Dermis blood vessel endothelial cell (primary cell): ENCODE results near the gene EIF3I. TPM values are rescaled to one million over a fixed set of nuclear protein-coding genes. Genes with fewer than 3 reads are reported as not detected.
"Not testable (repeated sequence)": the region's sequence is repeated elsewhere in the genome, so short reads cannot be mapped to it uniquely, and the experiment has no call there.

ENCODE experiments used
- DNase-seq: peaks from one replicate; pipeline ENCODE4 v3.0.0; 2010
- total RNA-seq: library from RNA; depleted of rRNA; stranded (reverse); fragments of >200 nt; gene quantifications from 2 replicates; pipeline ENCODE4 v1.2.3, GENCODE V29; 2014

The EIF3I gene
- total RNA-seq, 1 donor from 2014 or later = 353 TPM

GRCh38 chr1:32232558-32233304, 10.5 kb downstream of the EIF3I start:
- DNase-seq = no peak

DNA sequence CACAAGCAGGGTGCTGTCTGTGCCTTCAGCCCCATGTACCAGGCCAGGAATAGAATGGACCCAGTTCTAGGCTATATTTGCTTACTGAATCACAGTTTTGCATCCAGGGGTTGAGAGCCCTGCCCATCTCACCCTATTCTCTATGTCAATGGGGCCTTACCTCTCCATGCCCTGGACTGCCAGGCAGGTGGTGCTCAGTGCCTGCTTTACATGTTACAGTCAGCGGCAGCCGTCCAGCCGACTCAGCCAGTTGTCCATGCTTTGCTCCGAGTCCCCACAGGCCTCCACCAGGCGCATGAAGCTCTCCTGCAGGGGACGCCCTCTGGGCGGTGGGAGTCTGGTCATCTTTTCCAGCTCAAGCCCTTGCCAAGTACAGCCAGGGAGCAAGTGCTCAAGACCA, 12.6 kb downstream of the EIF3I start:
- no peak for DNase-seq

GRCh38 chr1:32239337-32239736, 17.1 kb downstream of the EIF3I start:
- no peak for DNase-seq

GRCh38 chr1:32239790-32240139, 17.6 kb downstream of the EIF3I start:
- no peak for DNase-seq

- peak; percentile 68 for DNase-seq
Observed at GRCh38 chr1:32240140-32240951, 18.1 kb downstream of the EIF3I start.

DNA sequence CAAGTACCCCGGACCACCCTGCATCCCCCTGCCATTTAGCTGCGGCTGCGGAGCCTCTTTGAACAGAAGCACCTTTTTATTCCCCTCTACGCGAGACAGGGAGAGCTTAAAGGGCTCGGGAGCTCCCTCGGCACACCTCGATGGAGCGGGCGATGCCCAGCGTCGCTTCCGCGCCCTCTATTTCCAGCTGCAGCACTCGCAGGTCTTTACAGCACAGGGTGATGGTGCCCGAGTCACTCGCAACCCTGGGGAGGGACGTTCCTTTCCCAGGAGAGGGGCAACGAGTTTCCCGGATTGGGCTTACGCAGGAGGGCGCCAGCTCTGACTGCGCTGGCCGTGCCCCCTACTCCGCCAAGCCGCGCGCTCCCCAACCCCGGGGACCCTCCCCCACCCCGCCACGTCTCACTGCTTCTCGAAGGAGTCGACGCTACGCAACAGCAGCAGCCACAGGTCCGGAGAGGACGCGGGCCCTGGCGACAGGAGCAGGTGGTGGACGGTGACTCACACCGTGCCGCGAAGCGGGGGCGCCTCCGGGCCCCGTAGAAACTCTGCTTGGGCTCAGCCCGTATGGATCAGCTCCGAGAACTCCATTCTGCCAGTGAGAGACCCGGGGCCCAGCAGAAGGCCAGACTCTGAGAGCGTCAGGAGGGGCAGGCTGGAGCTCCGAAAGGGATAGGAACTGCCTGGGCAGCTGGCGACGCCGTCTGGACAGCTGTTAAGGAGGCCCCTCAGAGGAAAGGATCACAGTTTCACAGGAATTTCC, 19.0 kb downstream of the EIF3I start:
- DNase-seq = peak; percentile 81

DNA sequence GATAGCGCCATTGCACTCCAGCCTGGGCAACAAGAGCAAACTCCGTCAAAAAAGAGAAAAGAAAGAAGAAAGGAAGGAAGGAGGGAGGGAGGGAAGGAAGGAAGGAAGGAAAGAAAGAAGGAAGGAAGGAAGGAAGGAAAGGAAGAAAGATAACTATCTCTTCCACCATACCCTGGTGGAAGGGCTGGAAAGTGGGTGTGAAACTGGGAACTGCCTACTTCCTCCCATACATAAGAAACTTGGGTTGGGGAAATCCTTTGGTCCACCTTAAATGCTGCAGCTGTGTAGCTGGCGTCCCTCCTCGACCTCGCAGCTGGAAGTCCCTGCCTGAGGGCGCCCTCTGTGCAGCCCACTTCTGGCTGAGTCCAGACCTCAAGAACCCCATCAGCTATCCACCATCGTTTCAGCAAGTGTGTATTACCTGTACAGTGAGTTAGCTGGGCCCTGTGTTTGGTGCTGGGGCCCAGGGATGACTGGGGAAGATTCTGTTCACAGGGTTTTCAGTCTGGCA, 20.2 kb downstream of the EIF3I start:
- DNase-seq = peak; percentile 67

- peak; percentile 88 for DNase-seq
Observed at GRCh38 chr1:32246888-32247273, 24.7 kb downstream of the EIF3I start, which contains the start of gene FAM167B. FAM167B (plus strand) TSS chr1:32247222; CDS start chr1:32247422, 200 bp downstream.

DNA sequence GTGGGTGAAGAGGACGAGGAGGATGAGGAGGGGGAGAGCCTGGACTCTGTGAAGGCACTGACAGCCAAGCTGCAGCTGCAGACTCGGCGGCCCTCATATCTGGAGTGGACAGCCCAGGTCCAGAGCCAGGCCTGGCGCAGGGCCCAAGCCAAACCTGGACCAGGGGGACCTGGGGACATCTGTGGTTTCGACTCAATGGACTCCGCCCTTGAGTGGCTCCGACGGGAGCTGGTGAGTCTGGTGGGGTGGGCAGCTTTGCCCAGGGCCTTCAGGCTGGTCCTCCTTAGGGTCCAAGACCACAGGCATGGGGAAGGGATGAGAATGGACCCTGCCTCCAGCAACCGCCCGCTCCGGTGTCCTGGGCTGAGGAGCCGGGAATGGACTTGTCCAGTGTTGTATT, 25.2 kb downstream of the EIF3I start:
- no peak for DNase-seq

DNA sequence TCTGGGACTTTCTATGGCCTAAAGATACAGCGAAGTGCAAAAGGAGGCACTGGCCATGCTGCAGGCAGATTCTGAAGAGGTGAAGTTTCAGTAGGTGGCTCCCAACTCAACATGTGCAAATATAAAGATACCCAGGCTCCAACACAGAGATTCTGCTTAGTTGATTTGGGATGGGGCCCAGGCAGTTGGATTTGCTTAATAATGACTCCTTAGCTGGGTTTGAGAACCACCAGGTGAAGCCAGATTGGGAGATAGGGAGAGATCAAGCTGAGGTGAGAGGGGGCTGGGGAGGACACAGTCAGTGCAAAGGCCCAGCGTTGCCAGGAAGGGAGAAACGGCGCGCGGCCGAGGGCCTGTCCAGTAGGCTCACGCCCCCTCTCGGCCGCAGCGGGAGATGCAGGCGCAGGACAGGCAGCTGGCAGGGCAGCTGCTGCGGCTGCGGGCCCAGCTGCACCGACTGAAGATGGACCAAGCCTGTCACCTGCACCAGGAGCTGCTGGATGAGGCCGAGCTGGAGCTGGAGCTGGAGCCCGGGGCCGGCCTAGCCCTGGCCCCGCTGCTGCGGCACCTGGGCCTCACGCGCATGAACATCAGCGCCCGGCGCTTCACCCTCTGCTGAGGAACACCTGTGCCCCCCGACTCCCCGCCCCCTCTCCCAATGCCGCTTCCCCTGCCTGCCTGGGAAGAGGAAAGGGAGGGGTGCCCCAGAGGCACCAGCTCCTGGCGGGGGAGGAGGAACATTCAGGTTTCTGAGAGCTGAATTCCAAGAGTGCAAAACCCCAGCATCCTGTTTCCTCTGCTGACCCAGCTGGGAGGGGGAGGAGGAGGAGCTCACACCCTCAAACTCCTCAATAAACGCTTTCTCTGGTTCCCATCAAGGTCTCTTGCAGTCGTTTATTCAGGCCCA, 26.0 kb downstream of the EIF3I start:
- DNase-seq = peak; percentile 94

DNA sequence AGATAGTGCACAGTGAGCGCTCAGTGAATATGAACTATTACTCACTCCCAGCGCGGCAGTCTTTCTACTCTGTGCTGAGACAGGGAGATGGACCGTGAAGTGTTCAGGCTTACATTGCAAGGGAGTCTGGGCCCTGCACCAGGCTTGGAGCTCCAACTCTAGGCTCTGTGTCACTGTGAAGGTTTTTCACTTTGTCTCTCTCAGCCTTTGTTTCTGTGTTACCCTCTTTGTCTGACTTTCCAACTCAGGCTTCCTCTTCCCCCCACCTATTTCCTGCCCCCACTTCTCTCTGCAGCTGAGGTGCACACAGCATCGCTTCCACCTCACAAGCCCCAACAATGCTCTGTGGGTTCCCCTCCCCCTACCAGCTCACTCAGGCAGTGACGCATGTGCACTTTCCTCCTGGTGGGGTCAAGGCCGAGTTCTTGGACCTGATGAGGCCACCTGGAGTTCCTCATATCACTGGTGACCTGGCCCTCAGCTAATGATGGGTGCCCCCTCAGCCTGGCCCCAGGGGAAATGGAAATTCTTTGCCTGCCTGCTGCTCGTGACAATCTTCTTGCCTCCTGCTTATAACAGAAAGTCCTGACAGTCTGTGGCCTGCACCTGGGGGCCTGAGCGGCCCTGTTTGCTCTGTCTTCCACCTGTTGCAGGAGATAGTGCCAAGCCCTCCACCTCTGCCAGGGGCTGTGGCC, 27.8 kb downstream of the EIF3I start:
- peak; percentile 98 for DNase-seq

GRCh38 chr1:32250893-32251716, 28.9 kb downstream of the EIF3I start, which contains the start of gene LCK:
LCK (plus strand) TSS chr1:32251265; CDS start chr1:32274330, 23,065 bp downstream.
- DNase-seq = no peak

DNA sequence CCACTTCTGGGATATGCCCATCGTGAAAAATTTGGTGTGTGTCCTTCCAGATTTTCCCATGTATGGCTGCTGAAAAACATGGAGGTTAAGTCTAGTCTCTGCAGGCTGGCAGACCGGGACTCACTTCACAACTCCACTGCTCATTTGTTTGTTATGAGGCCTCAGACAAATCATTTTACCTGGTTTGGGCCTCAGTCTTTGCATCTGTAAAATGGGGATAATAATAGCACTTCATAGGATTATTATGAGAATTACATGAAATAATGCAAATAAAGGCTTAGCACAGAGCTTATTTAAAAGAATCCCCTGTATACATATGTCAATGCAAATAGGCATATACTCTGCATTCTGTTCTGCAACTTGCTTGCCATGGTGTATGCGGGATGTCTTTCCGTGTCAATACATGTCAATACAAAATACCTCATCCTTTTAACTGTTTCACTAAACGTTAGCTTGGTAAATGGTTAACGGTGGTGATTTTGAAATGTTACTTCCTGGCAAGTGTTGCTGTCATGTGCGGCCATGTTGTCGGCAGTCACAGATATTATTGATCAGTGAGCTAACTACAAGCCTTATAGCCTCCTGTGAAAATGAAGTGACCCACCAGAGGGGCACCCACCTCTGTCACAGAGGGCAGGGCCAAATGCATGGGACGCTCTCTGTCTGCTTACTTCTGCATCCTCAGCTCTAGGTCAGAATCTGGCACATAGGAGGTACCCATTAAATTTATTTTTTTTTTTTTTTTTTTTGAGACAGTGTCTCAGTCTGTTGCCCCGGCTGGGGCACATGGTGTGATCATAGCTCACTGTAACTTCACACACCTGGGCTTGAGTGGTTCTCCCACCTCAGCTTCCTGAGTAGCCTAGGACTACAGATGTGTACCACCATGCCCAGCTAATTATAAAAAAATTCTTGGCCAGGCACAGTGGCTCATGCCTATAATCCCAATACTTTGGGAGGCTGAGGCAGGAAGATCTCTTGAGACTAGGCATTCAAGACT, 33.2 kb downstream of the EIF3I start:
- DNase-seq = no peak

- DNase-seq = no peak
Observed at GRCh38 chr1:32256473-32257226, 34.4 kb downstream of the EIF3I start.

GRCh38 chr1:32257227-32257508, 35.0 kb downstream of the EIF3I start:
- DNase-seq = no peak

- DNase-seq = not testable (repeated sequence)
Observed at GRCh38 chr1:32263236-32263593, 41.0 kb downstream of the EIF3I start.

- DNase-seq = no peak
Observed at GRCh38 chr1:32263744-32264143, 41.5 kb downstream of the EIF3I start.

DNA sequence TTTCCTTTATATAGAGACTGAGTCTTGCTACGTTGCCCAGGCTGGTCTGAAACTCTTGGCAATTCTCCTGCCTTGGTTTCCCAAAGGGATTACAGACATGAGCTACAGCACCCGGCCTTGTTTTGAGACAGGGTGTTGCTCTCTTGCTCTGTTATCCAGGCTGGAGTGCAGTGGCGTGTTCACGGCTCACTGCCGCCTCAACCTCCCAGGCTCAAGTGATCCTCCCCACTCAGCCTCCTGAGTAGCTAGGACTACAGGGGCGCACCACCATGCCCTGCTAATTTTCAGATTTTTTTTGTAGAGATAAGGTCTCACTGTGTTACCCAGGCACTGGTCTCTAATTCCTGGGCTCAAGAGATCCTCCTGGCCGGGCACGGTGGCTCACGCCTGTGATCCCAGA, 43.6 kb downstream of the EIF3I start:
- no peak for DNase-seq
